Measurements from ENCODE around the gene MUC5B.

- TF ChIP-seq, protein P1, sequence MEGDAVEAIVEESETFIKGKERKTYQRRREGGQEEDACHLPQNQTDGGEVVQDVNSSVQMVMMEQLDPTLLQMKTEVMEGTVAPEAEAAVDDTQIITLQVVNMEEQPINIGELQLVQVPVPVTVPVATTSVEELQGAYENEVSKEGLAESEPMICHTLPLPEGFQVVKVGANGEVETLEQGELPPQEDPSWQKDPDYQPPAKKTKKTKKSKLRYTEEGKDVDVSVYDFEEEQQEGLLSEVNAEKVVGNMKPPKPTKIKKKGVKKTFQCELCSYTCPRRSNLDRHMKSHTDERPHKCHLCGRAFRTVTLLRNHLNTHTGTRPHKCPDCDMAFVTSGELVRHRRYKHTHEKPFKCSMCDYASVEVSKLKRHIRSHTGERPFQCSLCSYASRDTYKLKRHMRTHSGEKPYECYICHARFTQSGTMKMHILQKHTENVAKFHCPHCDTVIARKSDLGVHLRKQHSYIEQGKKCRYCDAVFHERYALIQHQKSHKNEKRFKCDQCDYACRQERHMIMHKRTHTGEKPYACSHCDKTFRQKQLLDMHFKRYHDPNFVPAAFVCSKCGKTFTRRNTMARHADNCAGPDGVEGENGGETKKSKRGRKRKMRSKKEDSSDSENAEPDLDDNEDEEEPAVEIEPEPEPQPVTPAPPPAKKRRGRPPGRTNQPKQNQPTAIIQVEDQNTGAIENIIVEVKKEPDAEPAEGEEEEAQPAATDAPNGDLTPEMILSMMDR (IDR thresholded peaks at IDR 0.05), result no peak
- TF ChIP-seq POLR2A (IDR thresholded peaks at IDR 0.05), result no peak
Observed at GRCh38 chr11:1310318-1310687, 87.4 kb downstream of the MUC5B start.

Data from heart left ventricle (tissue), 13 donors.